ENCODE data around the gene NR0B2.

The NR0B2 gene

DNA sequence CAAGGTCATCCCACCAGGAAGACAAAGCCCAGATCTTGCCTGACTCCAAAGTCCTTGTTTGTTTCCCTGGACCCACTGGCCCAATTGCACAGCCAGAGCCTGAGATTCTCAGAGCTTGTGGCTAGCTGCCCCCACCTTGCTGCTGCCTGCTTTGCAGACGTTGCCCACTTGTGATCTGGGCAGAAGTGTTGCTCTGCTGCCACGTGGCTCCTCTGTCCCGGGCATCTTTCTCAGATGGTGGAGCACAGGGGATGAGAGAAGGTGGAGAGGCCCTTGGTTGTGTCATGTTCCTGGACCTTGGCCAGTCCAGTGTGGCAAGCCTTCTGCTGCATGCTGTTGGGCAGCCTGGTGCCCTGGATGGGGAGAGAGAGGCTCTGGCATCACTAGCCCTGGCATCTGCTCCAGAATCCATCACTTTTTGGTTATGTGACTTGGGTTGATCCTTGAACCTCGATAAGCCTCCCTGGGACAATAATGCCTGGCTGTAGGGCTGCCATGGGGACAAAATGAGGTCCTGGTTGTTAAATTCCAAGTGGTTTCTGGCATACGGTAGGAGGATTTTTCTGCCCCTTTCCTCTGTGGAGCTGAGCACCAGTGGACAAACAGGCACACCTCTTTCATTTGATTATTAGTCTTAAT lies 1.5 kb upstream of the NR0B2 start:
- ATAC-seq: no peak
- TF ChIP-seq, protein P1, sequence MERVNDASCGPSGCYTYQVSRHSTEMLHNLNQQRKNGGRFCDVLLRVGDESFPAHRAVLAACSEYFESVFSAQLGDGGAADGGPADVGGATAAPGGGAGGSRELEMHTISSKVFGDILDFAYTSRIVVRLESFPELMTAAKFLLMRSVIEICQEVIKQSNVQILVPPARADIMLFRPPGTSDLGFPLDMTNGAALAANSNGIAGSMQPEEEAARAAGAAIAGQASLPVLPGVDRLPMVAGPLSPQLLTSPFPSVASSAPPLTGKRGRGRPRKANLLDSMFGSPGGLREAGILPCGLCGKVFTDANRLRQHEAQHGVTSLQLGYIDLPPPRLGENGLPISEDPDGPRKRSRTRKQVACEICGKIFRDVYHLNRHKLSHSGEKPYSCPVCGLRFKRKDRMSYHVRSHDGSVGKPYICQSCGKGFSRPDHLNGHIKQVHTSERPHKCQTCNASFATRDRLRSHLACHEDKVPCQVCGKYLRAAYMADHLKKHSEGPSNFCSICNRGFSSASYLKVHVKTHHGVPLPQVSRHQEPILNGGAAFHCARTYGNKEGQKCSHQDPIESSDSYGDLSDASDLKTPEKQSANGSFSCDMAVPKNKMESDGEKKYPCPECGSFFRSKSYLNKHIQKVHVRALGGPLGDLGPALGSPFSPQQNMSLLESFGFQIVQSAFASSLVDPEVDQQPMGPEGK (CRISPR knock-in tag; IDR thresholded peaks at IDR 0.05; ENCODE audit: borderline replicate concordance): no peak

DNA sequence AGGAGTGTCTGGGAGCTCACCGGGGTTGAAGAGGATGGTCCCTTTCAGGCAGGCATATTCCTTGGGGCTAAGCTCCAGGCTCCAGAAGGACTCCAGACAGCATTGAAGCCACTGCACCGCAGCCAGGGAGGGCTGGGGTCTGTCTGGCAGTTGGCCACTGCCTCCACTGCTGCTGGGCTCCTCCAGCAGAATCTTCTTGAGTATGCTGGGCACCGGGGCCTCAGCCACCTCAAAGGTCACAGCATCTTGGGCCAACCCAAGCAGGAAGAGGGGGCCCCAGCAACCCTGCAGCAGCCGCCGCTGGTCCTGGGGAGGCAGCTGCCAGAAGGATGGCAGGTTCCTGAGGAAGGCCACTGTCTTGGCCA lies 404 bp downstream of the NR0B2 start:
- TF ChIP-seq ZFP30 (CRISPR knock-in tag; IDR thresholded peaks at IDR 0.05): no peak
- TF ChIP-seq SNAI2 (CRISPR knock-in tag; IDR thresholded peaks at IDR 0.05): no peak
- TF ChIP-seq ZFP3 (CRISPR knock-in tag; IDR thresholded peaks at IDR 0.05): no peak
- no peak for ATAC-seq

DNA sequence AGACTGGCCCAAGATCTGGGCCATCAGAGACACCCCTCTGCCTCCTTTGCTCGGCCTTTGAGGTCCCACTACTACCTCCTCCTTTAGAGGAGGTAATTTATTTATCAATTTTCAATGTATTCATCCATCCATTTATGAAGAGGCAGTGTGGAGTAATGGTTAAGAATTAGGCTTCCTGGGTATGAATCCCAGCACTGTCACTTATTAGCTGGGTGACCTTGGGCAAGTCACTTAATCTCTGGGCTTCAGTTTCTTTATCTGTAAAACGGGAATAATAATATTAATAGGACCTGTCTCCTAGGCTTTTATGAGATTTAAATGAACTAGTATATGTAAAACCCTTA lies 1.7 kb downstream of the NR0B2 start:
- TF ChIP-seq RARB (CRISPR knock-in tag; IDR thresholded peaks at IDR 0.05): no peak
- TF ChIP-seq, protein P2, sequence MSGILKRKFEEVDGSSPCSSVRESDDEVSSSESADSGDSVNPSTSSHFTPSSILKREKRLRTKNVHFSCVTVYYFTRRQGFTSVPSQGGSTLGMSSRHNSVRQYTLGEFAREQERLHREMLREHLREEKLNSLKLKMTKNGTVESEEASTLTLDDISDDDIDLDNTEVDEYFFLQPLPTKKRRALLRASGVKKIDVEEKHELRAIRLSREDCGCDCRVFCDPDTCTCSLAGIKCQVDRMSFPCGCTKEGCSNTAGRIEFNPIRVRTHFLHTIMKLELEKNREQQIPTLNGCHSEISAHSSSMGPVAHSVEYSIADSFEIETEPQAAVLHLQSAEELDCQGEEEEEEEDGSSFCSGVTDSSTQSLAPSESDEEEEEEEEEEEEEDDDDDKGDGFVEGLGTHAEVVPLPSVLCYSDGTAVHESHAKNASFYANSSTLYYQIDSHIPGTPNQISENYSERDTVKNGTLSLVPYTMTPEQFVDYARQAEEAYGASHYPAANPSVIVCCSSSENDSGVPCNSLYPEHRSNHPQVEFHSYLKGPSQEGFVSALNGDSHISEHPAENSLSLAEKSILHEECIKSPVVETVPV (CRISPR knock-in tag; IDR thresholded peaks at IDR 0.05): no peak
- TF ChIP-seq TOX (CRISPR knock-in tag; IDR thresholded peaks at IDR 0.05; ENCODE audit: borderline replicate concordance): no peak
- TF ChIP-seq, protein P3, sequence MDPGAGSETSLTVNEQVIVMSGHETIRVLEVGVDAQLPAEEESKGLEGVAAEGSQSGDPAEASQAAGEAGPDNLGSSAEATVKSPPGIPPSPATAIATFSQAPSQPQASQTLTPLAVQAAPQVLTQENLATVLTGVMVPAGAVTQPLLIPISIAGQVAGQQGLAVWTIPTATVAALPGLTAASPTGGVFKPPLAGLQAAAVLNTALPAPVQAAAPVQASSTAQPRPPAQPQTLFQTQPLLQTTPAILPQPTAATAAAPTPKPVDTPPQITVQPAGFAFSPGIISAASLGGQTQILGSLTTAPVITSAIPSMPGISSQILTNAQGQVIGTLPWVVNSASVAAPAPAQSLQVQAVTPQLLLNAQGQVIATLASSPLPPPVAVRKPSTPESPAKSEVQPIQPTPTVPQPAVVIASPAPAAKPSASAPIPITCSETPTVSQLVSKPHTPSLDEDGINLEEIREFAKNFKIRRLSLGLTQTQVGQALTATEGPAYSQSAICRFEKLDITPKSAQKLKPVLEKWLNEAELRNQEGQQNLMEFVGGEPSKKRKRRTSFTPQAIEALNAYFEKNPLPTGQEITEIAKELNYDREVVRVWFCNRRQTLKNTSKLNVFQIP (CRISPR knock-in tag; IDR thresholded peaks at IDR 0.05; ENCODE audit: borderline replicate concordance, low read depth): no peak
- TF ChIP-seq, protein P1 (CRISPR knock-in tag; IDR thresholded peaks at IDR 0.05; ENCODE audit: borderline replicate concordance): no peak
- no peak for TF ChIP-seq ZNF70 (CRISPR knock-in tag; IDR thresholded peaks at IDR 0.05)
- no peak for TF ChIP-seq ISL1 (CRISPR knock-in tag; IDR thresholded peaks at IDR 0.05)
- no peak for TF ChIP-seq TCF4 (CRISPR knock-in tag; IDR thresholded peaks at IDR 0.05; ENCODE audit: borderline replicate concordance)
- TF ChIP-seq ZNF8 (CRISPR knock-in tag; IDR thresholded peaks at IDR 0.05): no peak
- no peak for TF ChIP-seq BACH2 (CRISPR knock-in tag; IDR thresholded peaks at IDR 0.05; ENCODE audit: borderline replicate concordance)
- TF ChIP-seq ARNTL (CRISPR knock-in tag; IDR thresholded peaks at IDR 0.05; ENCODE audit: borderline replicate concordance, low read depth): no peak
- no peak for TF ChIP-seq OSR1 (CRISPR knock-in tag; IDR thresholded peaks at IDR 0.05)
- TF ChIP-seq CSDC2 (CRISPR knock-in tag; IDR thresholded peaks at IDR 0.05): no peak
- TF ChIP-seq ZFP30 (CRISPR knock-in tag; IDR thresholded peaks at IDR 0.05): no peak
- TF ChIP-seq ESRRG (CRISPR knock-in tag; IDR thresholded peaks at IDR 0.05): no peak
- no peak for ATAC-seq

DNA sequence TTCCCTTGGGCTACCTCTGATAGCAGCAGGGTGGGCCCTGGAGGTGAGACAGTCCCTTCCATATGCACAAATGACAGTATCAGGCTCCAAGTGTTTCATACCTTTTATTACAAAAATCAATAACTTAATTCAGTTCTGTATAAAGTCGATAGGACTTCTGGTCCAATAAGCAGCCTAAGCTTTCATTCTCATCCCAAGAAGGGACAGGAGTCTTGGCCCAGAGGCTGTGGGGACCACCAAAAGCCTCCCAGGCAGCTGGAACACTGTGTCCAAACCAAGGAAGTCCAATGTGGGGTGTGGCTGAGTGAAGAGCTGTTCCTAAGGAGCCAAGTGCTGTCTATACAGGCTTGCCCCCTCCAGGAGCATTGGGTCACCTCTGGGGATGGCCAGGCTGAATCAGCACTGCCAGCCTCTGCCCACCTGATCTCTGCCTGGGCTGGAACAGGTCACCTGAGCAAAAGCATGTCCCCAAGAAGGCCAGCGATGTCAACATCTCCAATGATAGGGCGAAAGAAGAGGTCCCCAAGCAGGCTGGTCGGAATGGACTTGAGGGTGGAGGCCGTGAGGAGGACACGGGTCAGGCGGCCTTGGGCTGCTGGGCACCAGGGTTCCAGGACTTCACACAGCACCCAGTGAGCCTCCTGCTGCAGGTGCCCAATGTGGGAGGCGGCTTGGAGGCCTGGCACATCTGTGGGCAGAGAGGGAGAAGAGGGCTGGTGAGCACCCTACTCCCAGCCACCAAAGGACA lies 2.2 kb downstream of the NR0B2 start:
- TF ChIP-seq ZFP3 (CRISPR knock-in tag; IDR thresholded peaks at IDR 0.05): no peak
- no peak for ATAC-seq

DNA sequence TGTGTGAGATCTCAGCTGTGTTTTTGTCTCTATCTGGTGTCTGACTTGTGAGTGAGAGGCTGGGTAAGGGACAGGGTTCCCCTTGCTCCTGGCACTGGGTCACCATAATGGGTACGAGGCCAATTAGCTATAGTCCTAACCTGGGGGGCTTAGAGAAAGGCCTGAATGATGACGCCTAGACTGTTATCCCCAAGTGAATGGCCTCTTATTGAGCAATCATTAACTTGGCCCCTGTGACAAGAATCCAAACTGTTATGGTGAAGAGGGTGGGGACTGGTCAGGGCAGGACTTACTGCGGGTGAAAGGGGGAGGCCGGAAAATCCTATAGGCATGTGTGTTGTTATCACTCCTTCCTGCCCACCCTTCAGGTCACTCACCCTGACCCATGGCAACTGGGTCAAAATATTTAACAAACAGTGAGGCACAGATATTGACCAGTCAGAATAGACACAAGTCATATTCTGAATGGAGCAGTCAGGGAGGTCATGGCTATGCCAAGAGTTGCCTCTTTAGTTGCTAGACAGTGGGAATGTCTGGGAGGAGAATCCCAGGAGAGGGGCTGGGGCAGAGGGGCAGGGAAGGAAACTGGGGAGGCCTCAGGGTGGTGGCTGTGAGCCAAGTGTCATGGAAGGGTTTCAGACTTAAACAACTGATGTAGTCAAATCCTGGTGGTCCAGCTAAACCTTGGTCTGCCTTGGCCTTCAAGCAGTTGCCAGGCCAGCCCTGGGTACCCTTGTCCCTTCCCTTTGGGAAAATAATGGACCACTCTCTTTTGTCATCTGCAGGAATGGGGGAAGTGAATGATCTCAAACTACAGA lies 3.2 kb downstream of the NR0B2 start:
- ATAC-seq: no peak
- TF ChIP-seq BACH2 (CRISPR knock-in tag; IDR thresholded peaks at IDR 0.05; ENCODE audit: borderline replicate concordance) (no peak), TCF4 (CRISPR knock-in tag; IDR thresholded peaks at IDR 0.05; ENCODE audit: borderline replicate concordance) (no peak), OSR1 (CRISPR knock-in tag; IDR thresholded peaks at IDR 0.05) (no peak), SNAI2 (CRISPR knock-in tag; IDR thresholded peaks at IDR 0.05) (no peak), ARNTL (CRISPR knock-in tag; IDR thresholded peaks at IDR 0.05; ENCODE audit: borderline replicate concordance, low read depth) (no peak), ZNF8 (CRISPR knock-in tag; IDR thresholded peaks at IDR 0.05) (no peak), ZFP3 (CRISPR knock-in tag; IDR thresholded peaks at IDR 0.05) (no peak), GLIS3 (CRISPR knock-in tag; IDR thresholded peaks at IDR 0.05) (no peak), RARB (CRISPR knock-in tag; IDR thresholded peaks at IDR 0.05) (no peak), ISL1 (CRISPR knock-in tag; IDR thresholded peaks at IDR 0.05) (no peak), CSDC2 (CRISPR knock-in tag; IDR thresholded peaks at IDR 0.05) (no peak)
- TF ChIP-seq, protein P4, sequence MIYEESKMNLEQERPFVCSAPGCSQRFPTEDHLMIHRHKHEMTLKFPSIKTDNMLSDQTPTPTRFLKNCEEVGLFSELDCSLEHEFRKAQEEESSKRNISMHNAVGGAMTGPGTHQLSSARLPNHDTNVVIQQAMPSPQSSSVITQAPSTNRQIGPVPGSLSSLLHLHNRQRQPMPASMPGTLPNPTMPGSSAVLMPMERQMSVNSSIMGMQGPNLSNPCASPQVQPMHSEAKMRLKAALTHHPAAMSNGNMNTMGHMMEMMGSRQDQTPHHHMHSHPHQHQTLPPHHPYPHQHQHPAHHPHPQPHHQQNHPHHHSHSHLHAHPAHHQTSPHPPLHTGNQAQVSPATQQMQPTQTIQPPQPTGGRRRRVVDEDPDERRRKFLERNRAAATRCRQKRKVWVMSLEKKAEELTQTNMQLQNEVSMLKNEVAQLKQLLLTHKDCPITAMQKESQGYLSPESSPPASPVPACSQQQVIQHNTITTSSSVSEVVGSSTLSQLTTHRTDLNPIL (CRISPR knock-in tag; IDR thresholded peaks at IDR 0.05; ENCODE audit: low read depth): no peak
- TF ChIP-seq, protein P2 (CRISPR knock-in tag; IDR thresholded peaks at IDR 0.05): no peak
- TF ChIP-seq, protein P1 (CRISPR knock-in tag; IDR thresholded peaks at IDR 0.05; ENCODE audit: borderline replicate concordance): no peak

All from SK-N-SH treated with all-trans-retinoic acid at 6 μM for 48 hours (cell line).